Measurements from ENCODE around the gene PIRT.

Gene PIRT

GRCh38 chr17:10821054-10821453 is 16.8 kb downstream of the PIRT start:
- DNase-seq (ENCODE audit: low read depth), result no peak

GRCh38 chr17:10815319-10815718 is 22.6 kb downstream of the PIRT start:
- no peak for DNase-seq (ENCODE audit: low read depth)

GRCh38 chr17:10814075-10814474 is 23.8 kb downstream of the PIRT start:
- DNase-seq (ENCODE audit: low read depth), result no peak

GRCh38 chr17:10812674-10813073 is 25.2 kb downstream of the PIRT start:
- DNase-seq (ENCODE audit: low read depth), result no peak

- no peak for DNase-seq (ENCODE audit: low read depth)
These were observed 28.3 kb downstream of the PIRT start for GRCh38 chr17:10809605-10810004.

- DNase-seq (ENCODE audit: low read depth), result no peak
These were observed 30.2 kb downstream of the PIRT start for GRCh38 chr17:10807704-10808128.

- DNase-seq (ENCODE audit: low read depth), result no peak
These were observed 31.2 kb downstream of the PIRT start for GRCh38 chr17:10806545-10807262.

- DNase-seq (ENCODE audit: low read depth), result no peak
These were observed 32.0 kb downstream of the PIRT start for GRCh38 chr17:10805911-10806310.

- no peak for DNase-seq (ENCODE audit: low read depth)
These were observed 33.3 kb downstream of the PIRT start for GRCh38 chr17:10804546-10804945.

- DNase-seq (ENCODE audit: low read depth), result no peak
These were observed 33.9 kb downstream of the PIRT start, which contains the start of gene TMEM238L for GRCh38 chr17:10803830-10804475. TSS of gene TMEM238L (minus strand) at chr17:10804099. CDS start at chr17:10803963, 136 bp downstream.

- DNase-seq (ENCODE audit: low read depth), result no peak
These were observed 34.5 kb downstream of the PIRT start for GRCh38 chr17:10803350-10803749.

GRCh38 chr17:10802496-10803284 is 35.2 kb downstream of the PIRT start:
- DNase-seq (ENCODE audit: low read depth), result no peak

GRCh38 chr17:10799407-10799806 is 38.5 kb downstream of the PIRT start:
- DNase-seq (ENCODE audit: low read depth), result no peak

- no peak for DNase-seq (ENCODE audit: low read depth)
These were observed 39.0 kb downstream of the PIRT start for GRCh38 chr17:10798910-10799309.

GRCh38 chr17:10798332-10798749 is 39.5 kb downstream of the PIRT start:
- DNase-seq (ENCODE audit: low read depth), result no peak

- DNase-seq (ENCODE audit: low read depth), result no peak
These were observed 40.2 kb downstream of the PIRT start for GRCh38 chr17:10797476-10798328.

- no peak for DNase-seq (ENCODE audit: low read depth)
These were observed 44.1 kb downstream of the PIRT start for GRCh38 chr17:10793816-10794215.

- DNase-seq (ENCODE audit: low read depth), result no peak
These were observed 44.6 kb downstream of the PIRT start for GRCh38 chr17:10793256-10793655.

GRCh38 chr17:10792151-10792550 is 45.7 kb downstream of the PIRT start:
- DNase-seq (ENCODE audit: low read depth), result no peak

- no peak for DNase-seq (ENCODE audit: low read depth)
These were observed 47.1 kb downstream of the PIRT start for GRCh38 chr17:10790491-10791401.
